VCaP (cell line): ENCODE data around the gene NDUFA11.

Experiments used
- H3K27ac ChIP-seq: fragments of 450-650 bp; 2 replicates; pipeline ENCODE4 v1.5.1; 2017
- CTCF ChIP-seq: fragments of 450-650 bp; conservative IDR thresholded peaks from 2 replicates; pipeline ENCODE4 v1.5.1; 2017; ENCODE audit warnings: mild to moderate bottlenecking, moderate library complexity

NDUFA11 gene

GRCh38 chr19:5936292-5936592 is 32.7 kb upstream of the NDUFA11 start:
- no peak for TF ChIP-seq CTCF
- peak overlapping the region; percentile 70 for H3K27ac ChIP-seq

GRCh38 chr19:5935473-5936291 is 32.1 kb upstream of the NDUFA11 start:
- H3K27ac ChIP-seq = peak overlapping the region; percentile 70
- TF ChIP-seq CTCF = no peak

GRCh38 chr19:5934774-5935472 is 31.3 kb upstream of the NDUFA11 start:
- no peak for TF ChIP-seq CTCF
- no peak overlapping the region; the same call in 1 of the 2 replicates for H3K27ac ChIP-seq

- no peak for TF ChIP-seq CTCF
Measured at GRCh38 chr19:5934069-5934401, 30.4 kb upstream of the NDUFA11 start.

GRCh38 chr19:5933391-5934068 is 29.9 kb upstream of the NDUFA11 start:
- H3K27ac ChIP-seq = peak overlapping the region; percentile 19
- TF ChIP-seq CTCF = no peak

More at GRCh38 chr19:5934069-5934401, 30.4 kb upstream of the NDUFA11 start:
- H3K27ac ChIP-seq = peak overlapping the region; percentile 19; the same call in 1 of the 2 replicates

- H3K27ac ChIP-seq = peak overlapping the region; percentile 19; the same call in 1 of the 2 replicates
Measured at GRCh38 chr19:5932609-5933262, 29.1 kb upstream of the NDUFA11 start.

More at GRCh38 chr19:5932609-5933262, 29.1 kb upstream of the NDUFA11 start:
- TF ChIP-seq CTCF = no peak
